Inflammatory macrophage (primary cell): ENCODE measurements around the gene IL1RL1.
"Not testable (repeated sequence)": the region's sequence is repeated elsewhere in the genome, so short reads cannot be mapped to it uniquely, and the experiment has no call there.

Source experiments
- DNase-seq, 2 donors: peaks; one replicate each; pipeline ENCODE4 v3.0.0-alpha.2; 2020 to 2022

The IL1RL1 gene

DNA sequence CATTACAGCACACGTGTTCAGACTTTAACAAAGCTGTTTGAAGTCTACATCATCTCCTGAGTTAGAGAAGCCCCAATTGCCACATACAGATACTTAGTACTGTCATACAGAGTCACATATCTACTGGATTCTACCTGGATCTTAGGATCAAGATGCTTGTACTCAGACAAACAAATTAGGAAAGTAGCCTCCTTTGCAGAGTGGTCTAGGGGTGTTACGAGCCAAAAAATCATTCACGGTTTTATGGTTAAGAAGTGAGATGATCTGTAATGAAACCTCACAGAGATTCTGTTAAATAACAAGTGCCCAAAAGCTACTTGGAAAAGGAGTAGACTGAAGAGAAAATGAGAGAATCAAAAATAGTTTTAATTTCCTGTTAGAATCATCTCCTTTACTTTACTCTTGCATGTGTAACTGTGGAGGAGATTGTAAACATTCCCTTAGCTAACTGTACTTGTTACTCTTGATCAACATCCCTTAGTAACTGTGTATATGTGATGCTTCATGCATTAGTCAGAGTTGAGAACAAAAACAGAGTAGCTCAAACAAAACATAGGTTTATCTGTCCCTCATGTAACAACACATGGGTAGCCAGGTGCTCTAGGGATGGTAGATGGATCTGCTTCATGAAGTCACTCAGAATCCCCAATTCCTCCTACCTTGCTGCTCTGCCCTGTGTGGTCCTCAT lies 16.4 kb upstream of the IL1RL1 start:
- no peak for DNase-seq

DNA sequence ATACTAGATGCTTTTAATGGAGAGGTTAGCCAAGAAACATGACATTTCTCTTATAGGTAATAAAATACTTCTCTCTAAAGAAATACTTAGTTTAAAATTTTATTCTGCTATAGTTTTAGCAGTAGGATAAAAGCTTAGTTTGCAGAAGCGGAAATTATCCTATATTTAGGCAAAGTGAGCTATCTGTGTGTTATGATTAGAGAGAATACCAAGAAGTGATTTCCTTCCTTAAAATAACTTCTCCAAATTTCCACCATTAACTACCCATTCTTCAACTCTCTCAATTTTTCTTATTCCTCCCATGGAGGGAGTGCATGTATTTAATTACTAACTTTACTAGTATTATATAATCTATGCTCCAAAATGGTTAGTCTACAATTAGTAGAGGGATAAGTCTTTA lies 15.8 kb upstream of the IL1RL1 start:
- DNase-seq, result peak in 1 of 2 donors; percentile 55

DNA sequence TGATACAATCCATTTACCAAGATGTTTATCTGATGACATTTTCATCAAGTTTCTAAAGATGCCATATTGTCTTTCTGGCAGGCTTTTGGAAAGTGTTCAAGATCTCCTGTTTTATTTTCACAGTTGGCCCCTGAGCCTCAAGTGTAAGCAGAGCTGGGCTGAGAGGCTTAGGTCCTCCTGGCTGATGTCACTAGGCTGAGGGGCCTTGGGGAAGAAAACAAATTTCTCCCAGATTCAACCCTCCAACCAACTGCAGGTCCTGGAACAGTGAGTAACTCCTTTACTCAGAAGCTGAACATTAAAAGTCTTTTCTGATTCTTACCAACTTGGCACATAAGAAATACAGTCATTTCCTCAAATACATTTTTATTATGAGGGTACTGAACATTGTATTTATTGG lies 14.9 kb upstream of the IL1RL1 start:
- DNase-seq, result no peak

DNA sequence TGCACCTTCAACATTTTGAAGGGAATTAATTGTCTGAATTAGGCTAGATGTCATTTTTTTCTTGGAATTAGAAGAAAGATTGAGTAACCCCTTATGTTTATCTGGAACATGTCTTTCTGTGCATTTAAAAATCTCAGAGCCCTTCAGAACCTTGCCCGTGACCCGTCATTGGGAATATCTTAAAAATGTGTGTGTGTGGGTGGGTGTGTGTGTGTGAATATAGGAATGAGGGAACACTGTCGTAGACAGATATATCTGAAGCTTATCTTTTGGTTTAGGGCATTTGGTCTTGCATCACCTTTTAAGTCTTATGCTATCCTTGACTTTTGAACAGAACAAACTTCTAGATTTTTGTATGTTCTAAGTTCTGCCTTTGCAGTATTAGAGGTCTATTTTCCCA lies 13.5 kb upstream of the IL1RL1 start:
- no peak for DNase-seq

DNA sequence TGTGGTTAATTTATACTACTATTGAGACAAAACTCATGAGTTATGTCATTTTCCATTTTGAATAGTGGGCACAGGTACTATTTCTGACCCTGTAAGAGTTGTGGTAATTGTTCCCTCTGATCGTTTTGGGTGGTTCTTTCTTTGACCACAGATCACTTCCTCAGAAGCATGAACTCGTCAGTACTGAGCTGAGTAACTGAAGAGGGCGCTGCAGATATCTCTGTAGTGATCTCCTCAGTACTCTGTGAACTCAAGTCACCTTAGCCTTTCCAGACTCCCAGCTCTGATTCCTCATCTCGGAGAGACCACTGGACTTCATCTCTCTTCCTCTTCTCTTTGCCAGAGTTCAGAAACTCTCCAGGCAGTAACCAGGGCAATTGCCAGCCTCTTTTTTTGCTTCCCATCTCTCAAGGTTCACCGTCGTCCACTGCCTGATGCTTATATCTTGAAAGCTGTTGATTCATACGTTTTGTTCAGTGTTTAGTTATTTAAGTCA lies 9.4 kb upstream of the IL1RL1 start:
- peak; percentile 63 to 66 for DNase-seq

DNA sequence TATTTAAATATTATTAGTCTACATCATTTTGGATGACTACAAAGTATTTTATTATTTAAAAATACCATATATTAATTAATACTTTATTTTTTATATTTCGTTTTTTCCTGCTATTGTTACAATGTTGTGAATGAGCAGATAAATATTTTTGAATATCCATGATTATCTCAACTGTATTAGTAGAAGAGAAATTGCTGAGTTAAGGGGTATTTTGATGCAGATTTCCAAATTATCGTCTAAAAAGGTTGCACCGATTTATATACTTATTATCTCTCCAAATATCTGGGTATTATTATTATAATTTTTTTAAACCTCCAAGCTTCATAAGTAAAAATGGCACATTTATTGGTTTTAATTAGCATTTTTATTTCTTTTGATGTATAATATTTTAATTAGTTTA lies 8.9 kb upstream of the IL1RL1 start:
- DNase-seq, result no peak

DNA sequence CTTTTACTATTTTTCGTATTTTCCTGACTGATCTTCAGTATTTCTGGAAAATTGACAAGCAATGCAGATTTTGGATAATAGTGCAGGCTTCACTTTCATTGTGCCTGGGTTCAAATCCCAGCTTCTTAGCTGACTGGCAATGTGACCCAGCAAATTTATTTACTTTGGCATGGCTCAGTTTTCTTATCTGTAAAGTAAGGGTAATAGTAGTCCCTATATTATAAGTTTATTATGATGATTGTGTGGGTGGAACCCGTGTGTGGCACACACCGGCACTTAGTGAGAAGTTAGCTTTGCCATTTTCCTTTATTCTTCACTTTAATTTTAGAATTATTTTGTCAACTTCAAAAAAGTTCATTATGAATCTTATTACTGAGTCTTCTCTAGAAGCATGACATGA lies 7.8 kb upstream of the IL1RL1 start:
- DNase-seq, result no peak

DNA sequence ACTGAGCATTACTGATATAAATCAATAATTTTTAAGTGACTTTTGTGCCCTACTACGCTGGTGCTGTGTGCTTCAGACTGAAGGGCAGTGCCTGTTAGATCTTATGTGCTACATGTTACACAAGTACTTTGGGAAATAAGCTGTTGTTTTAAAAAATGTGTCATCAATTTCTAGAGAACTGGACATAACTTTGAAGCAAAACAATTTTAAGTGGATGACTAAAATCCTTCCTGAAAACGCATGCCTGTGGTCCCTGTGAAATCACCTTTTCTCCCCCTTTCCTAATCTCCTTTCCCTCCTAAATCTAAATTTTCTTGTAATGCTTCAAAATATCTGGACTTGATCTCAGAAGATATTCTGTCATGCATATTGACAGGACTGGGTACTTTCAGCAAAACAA lies 7.1 kb upstream of the IL1RL1 start:
- no peak for DNase-seq

DNA sequence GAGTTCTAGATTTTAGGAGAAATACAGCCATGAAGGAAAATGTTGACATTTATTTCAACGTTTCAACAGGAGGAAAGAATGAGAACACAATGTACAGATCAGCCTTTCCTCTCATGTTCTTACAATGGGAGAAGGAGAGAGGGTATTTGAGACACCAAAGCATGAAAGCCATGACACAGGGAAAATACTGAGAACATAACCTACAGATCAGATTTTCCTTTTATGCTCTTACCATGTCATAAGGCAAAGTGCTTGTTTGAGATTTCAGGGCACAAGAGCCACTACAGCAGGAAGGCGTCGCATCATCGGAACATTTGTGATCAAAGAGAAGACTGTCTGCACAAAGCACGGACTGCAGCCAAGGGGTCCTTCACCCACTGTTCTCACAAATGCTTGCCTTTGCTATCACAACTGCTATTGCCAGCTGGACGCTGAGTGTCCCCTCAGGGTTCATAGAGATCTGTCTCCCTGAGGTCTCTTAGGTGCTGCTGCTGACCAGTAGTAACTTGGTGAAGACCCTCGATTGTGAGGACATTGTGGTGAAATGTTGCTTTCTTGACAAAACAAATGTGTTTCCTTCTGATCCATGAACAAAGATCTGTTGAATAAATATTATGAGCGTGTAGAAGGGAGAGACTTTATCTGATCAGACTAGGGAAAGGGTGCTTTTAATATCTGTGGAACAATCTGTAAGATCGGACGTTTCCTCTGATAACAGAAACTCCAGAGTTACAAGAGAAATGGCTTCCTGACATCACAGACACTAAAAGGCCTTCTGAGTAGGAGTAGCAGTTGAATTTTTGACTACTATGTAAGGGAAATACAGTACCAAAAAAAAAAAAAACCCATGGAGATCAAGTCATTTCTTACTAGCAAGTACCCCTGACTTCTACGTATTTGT lies 6.4 kb upstream of the IL1RL1 start:
- no peak for DNase-seq

DNA sequence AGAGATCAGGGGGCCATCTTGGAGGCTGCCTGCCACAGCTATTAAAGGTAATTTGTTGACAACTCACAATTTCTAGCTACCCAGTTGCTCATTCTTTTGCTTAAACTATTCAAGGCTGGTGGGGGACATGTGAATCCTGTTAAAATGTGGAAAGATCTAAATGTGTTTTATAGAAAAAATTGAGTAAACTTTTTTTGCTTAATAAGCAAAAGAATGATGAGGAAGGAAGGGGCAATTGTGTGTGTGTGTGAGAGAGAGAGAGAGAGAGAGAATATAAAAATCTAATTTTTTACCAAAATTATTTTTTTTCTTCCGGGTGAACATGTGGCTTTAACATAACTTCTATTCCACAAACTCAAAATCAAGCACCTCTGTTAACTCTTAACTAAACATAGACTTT lies 5.2 kb upstream of the IL1RL1 start:
- no peak for DNase-seq

DNA sequence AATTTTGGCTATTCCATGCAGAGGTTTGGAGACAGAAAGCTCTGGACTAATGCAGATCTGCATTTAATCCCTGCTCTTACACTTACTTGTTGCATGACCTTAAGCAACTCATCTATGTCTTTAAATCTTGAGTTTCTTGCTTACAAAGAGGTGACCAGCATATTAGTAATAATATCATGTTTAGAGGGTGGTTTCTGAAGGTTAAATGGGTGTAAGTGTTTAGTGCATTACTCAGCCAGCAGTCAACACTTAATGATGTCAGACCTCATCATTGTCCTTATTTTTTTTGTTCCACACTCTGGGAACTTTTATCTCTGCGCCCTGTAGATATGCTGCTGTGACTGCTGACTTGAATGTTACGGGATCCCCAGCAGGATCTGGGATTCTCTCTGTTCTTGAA lies 1.7 kb downstream of the IL1RL1 start:
- peak; percentile 2 to 20 for DNase-seq

DNA sequence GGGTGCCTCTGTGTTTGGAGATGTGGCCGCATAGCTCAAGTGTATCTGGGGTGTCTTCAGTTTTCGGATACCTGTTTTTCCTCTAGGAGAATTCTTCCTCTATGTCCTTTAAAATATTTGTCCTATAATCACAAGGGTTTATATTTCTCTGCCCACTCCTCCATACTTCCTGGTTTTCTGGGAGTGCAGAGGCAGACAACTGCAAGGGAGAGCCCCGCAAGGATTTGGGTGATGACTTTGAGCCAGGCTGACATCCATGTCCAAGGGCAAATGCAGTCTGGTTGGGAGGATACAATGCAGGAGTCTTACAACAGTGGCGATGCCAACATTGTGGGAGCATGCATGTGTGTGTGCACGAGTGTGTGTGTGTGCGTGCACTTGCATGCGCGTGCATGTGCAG lies 2.1 kb downstream of the IL1RL1 start:
- DNase-seq, result peak; percentile 24 to 57

DNA sequence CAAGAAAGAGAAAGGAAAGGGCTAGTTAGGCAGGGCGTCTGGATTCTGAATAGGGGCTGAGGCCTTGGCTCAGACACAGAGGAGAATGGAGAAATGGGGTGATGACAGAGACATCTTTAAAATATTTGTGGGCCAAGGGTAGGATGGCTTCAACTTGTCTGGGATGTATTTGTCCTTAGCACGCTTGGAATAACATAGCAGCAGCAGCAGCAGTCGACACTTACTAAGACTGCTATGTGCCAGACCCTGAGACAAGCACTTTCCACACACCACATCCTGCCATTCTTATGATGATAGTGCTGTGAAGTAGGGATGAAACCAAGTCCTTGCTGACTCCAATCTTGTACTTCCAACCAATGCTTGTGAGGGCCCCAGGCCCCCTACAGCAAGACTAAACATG lies 2.6 kb downstream of the IL1RL1 start:
- no peak for DNase-seq

DNA sequence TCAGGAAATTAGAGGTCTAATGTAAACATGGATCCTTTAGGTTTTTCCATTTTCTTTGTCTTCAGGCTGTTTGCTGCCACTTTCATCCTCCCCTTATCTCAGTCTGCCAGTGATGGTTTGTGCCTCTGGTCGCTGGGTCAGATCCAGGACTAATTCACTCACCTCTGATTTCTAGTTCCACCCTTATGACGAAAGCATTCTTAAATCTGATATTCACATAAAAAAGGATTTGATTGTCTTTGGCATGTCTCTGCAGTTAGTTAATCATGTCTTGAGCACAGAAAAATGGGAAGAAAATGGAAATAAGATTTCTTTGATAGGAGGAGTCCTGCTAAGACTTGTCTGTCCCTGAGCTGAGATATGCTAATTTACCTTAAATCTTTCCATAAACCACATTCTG lies 4.6 kb downstream of the IL1RL1 start:
- DNase-seq, result peak in 1 of 2 donors; percentile 1

DNA sequence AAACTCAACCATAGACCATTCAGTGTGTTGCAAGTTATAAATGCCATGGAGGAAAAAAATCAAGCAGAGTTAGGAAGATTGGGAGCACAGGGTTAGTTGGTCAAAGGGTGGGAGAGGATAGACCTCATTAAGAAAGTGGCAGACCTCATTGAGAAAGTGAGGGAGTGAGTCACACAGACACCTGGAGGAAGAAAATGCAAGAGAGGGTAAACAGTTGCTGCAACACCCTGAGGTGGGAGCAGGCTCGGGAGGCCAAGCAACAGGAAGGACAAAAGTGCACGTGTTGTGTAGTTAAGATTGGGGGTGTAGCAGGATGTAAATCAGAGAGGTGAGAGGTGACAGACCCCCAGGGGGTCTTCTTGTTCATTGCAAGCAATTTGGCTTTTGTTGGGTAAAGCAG lies 6.4 kb downstream of the IL1RL1 start:
- DNase-seq, result no peak

DNA sequence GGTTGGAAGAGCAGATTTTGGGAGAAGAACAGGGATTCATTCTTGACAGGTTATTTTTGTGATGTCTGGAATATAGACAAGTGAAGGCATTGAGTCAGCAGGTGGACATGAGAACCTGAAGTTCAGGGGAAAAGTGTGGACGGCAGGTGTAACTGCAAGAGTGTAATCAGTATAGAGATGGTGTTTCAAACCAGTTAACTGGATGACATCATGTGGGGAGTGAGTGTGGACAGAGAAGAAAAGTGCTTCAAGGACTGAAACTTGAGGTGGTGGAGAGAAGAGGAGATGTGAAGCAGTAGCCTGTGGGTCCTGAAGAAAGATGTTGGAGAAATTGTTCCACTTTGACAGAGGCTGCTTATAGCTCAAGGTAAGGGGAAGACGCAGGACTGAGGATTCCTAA lies 7.1 kb downstream of the IL1RL1 start:
- no peak for DNase-seq

DNA sequence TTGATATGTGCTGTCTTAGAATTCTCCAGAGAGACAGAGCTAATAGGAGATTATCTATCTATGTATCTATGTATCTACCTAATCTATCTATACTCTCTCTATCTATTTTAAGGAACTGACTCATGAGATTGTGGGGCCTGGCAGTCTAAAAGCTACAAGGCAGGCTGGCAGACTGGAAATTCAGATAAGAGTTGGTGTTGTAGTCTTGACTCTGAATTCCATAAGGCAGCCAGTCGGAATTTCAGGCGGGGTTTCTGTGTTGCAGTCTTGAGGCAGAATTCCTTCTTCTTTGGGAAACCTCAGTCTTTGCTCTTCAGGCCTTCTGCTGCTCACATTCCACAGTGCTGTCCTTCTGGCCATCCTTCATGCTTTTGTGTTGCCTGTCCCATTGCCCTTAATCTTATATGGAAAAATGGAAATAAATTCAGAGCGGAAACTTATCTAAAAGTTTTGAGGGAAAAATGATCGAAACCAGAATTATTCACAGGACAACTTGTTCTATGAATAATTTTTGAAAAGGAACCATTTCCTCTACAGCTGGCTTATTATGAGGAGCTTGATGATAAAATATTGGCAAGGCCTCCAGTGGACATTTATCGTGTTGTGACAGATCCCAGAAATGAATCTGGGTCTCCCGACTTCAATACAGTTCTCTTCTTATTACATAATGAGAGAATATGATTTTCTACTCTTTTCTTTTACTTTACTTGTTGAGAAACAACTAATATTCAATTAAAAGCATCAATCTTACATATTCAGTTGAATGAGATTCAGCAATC lies 10.8 kb downstream of the IL1RL1 start:
- no peak for DNase-seq

DNA sequence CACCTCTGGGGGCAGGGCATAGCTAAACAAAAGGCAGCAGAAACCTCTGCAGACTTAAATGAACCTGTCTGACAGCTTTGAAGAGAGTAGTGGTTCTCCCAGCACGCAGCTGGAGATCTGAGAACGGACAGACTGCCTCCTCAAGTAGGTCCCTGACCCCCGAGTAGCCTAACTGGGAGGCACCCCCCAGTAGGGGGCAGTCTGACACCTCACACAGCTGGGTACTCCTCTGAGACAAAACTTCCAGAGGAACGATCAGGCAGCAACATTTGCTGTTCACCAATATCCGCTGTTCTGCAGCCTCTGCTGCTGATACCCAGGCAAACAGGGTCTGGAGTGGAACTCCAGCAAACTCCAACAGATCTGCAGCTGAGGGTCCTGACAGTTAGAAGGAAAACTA lies 13.6 kb downstream of the IL1RL1 start:
- DNase-seq, result not testable (repeated sequence)

DNA sequence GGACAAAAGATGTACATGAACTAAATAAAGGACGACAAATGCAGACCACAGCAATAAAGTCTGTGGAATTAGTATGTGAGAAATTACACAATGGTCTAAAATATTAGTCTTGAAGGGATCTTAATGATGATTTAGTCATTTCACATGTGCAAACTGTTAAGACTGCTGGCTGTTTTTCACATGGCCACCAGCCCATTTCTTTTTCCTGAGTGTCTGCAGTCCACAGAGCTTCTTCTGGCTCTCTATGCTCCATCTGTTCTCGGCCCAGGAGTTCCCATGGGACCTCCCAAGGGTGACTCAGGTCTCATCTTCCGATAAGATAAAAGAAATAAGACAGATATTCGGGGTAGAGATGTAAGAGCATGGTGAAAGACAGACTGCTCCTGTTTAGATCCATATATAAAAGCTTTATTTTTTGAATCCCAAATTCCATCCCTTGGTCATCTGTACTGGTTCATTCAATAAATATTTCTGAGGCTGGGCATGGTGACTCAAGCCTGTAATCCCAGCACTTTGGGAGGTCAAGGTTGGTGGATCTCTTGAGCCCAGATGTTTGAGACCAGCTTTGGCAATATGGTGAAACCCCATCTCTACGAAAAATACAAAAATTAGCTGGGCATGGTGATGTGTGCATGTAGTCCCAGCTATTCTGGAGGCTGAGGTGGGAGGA lies 20.1 kb downstream of the IL1RL1 start:
- no peak for DNase-seq

DNA sequence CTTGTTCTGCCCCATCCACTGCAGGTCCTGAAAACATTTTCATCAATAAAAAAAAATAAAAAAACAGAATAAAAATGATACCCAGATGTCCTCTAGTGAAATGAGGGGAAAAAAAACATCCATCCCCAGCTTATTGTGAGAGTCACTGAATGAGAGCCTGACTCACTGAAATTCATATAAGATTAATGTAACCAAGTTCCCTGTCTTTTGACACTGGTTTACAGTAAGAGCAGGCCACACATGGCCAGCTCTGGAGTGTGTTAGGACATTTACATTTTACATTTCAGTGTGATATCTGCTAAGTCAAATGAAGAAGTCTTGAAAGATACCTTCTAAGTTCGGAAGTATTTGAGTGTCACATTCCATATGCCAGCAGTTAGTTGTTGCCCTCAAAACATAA lies 23.1 kb downstream of the IL1RL1 start:
- no peak for DNase-seq

DNA sequence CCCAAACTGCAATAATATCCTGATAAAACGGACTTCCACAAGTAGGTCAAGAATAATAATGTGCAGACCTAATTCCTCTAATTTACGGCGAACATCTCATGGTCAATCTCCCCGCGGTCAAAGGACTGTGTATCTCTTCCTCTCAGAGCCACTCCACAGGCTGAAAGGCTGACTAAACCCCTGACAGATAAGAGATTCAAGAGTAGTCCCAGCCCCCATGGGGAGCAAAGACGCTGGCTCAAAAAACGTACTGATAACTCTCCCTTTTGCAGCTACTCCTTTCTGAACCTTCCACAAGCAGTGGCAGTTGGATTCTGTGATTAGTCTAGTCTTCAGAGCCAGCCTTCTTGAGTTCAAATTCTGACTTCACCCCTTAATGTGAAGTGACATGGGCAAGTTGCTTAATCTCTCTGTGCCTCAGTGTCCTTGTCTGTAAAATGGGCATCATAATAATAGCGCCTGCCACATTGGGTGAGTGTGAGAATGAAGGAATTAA lies 24.6 kb downstream of the IL1RL1 start:
- no peak for DNase-seq

DNA sequence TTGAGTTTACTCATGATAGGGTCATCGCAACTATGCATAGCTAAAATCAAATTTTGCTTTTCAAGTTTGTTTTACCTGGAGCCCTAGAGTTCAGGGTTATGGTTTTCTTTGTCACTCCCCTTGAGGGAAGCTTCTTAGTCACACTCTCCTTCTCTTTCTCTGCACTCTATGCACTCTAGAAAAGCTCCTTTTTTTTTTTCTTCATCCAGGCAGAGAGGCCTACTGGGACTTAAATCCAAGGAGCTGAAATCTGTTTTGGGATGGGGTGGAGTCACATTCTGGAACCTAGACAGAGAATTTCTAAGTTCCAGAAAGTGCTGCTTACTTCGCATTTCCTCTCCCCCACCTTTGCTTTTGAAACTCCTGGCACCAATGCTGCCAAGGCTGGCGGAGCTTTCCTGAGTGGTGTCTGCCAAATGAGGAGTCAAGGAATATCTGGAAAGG lies 25.2 kb downstream of the IL1RL1 start:
- DNase-seq, result no peak
